ENCODE results near the gene EMP1. TPM values are rescaled to one million over a fixed set of nuclear protein-coding genes. Genes with fewer than 3 reads are reported as not detected.
A peak's percentile ranks its signal among the peaks of the same experiment; 100 is the strongest.

Gene EMP1
- polyA plus RNA-seq, 4 donors, result 11.6 to 65.9 (median 22.9) TPM

DNA sequence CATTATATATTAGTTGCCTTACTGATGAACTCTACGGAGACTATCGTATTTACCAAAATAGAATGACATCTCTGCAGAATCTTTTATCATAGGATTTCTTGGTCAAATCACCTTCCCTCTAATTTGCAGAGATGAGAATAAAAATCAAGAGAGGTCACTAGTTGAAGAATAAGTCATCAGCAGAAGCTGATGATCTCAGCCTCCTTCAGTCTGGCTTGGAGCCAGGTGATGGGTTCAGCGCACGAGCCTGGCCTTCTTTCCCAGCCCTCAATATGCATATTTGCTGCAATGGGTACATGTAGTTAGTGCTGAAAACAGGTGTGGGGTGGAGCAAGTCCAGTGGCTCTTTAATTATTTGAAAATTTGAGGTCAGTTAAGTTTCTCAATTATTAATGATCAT lies 19.2 kb upstream of the EMP1 start:
- FAIRE-seq (no peak), DNase-seq (no peak)
- peak overlapping the region in 1 of 3 donors; percentile 13 for H3K27ac ChIP-seq (ENCODE audit: low read depth in 1 of 3, low read length in 2 of 3)
- H3K27me3 ChIP-seq (ENCODE audit: control insufficient read depth in 3 of 3, insufficient read depth in 3 of 3, low read length in 3 of 3), result no peaks in the 10 kb centered on the region
- H3K4me3 ChIP-seq (ENCODE audit: low read depth in 1 of 3, low read length in 3 of 3), result no peak overlapping the region
- WGBS, 3 donors, result 79 to 86% (median 80%) methylated on average over 4 of the region's 4 CpGs
- no peaks in the 10 kb centered on the region for H3K36me3 ChIP-seq (ENCODE audit: control insufficient read depth in 3 of 3, insufficient read depth in 2 of 3, low read depth in 1 of 3, low read length in 3 of 3)
- peaks cover 5 to 31% (median 8%) of the 10 kb centered on the region in 3 donors for H3K4me1 ChIP-seq (ENCODE audit: control insufficient read depth in 3 of 3, insufficient read depth in 2 of 3, low read depth in 1 of 3, low read length in 2 of 3)
- H3K9me3 ChIP-seq (ENCODE audit: control insufficient read depth in 2 of 2, insufficient read depth in 1 of 2, low read depth in 1 of 2, low read length in 1 of 2), result no peaks in the 10 kb centered on the region

DNA sequence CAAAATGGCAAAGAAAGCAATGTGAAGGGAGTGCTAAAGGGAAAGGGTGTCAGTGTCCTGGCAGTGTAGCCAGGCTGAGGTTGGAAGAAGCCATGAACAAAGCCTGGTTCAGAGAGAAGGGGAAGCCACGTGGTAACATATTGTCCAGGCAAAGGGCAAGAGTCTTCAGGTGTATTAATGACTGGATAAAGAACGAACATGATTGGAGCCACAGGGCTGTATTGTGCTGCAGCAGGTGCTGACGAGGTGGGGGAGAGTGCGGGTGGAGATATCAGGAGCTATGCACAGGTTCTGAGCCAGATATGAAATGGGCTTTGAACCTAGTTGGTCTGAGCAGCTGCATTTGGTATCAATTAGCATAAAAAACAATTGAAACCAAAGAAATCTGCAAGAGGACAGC lies 18.6 kb upstream of the EMP1 start:
- 14 to 58% (median 28%) methylated on average over 4 of the region's 4 CpGs for whole genome bisulfite sequencing, 3 donors
- H3K27me3 ChIP-seq (ENCODE audit: control insufficient read depth in 3 of 3, insufficient read depth in 3 of 3, low read length in 3 of 3), result no peaks in the 10 kb centered on the region

DNA sequence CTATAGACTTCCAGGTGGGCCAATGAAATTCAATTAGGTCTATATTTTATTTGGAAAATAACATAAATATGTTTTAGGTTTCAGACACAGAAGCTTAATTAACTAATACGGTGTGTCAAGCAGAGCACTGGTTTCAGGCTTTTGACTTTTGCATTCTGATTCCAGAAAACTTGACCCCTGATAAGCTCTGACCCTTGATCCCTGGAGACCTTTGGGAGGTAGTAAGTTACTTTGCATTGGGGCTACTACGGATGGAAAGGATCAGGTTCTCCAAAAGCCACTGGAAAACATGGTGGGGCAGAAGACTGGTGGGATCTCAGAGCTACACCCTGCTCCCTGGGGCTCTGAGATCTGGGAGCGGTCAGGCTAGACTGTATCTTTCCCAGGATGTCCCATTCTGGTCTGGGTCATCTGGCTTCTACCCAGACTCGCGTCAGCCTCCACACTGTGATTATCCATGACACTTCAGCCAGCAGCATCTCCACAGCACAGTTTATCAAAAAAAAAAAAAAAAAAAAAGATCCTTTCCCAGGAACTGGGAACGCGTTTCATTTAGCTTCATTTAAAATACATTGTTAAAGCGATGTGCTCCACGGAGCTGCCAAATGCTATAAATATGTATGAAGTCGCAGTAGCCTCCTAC lies 17.8 kb upstream of the EMP1 start:
- Histone ChIP-seq H3K4me1 (ENCODE audit: control insufficient read depth in 3 of 3, insufficient read depth in 2 of 3, low read depth in 1 of 3, low read length in 2 of 3) (peaks cover 5 to 26% (median 8%) of the 10 kb centered on the region in 3 donors), H3K9me3 (ENCODE audit: control insufficient read depth in 2 of 2, insufficient read depth in 1 of 2, low read depth in 1 of 2, low read length in 1 of 2) (no peaks in the 10 kb centered on the region), H3K36me3 (ENCODE audit: control insufficient read depth in 3 of 3, insufficient read depth in 2 of 3, low read depth in 1 of 3, low read length in 3 of 3) (no peaks in the 10 kb centered on the region), H3K4me3 (ENCODE audit: low read depth in 1 of 3, low read length in 3 of 3) (no peak overlapping the region), H3K27ac (ENCODE audit: low read depth in 1 of 3, low read length in 2 of 3) (peak overlapping the region in 2 of 3 donors; percentile 43 to 62), H3K27me3 (ENCODE audit: control insufficient read depth in 3 of 3, insufficient read depth in 3 of 3, low read length in 3 of 3) (no peaks in the 10 kb centered on the region)
- 42 to 61% (median 56%) methylated on average over 10 of the region's 10 CpGs for WGBS, 3 donors
- DNase-seq (peak in 1 of 2 donors; percentile 72), FAIRE-seq (no peak)

More for the DNA sequence above, 18.6 kb upstream of the EMP1 start:
- H3K4me1 ChIP-seq (ENCODE audit: control insufficient read depth in 3 of 3, insufficient read depth in 2 of 3, low read depth in 1 of 3, low read length in 2 of 3), result peaks cover 5 to 26% (median 8%) of the 10 kb centered on the region in 3 donors
- no peak for FAIRE-seq
- peak overlapping the region in 2 of 3 donors; percentile 43 to 62 for H3K27ac ChIP-seq (ENCODE audit: low read depth in 1 of 3, low read length in 2 of 3)
- H3K4me3 ChIP-seq (ENCODE audit: low read depth in 1 of 3, low read length in 3 of 3), result no peak overlapping the region
- no peaks in the 10 kb centered on the region for H3K9me3 ChIP-seq (ENCODE audit: control insufficient read depth in 2 of 2, insufficient read depth in 1 of 2, low read depth in 1 of 2, low read length in 1 of 2)
- H3K36me3 ChIP-seq (ENCODE audit: control insufficient read depth in 3 of 3, insufficient read depth in 2 of 3, low read depth in 1 of 3, low read length in 3 of 3), result no peaks in the 10 kb centered on the region
- peak; percentile 65 to 85 for DNase-seq

DNA sequence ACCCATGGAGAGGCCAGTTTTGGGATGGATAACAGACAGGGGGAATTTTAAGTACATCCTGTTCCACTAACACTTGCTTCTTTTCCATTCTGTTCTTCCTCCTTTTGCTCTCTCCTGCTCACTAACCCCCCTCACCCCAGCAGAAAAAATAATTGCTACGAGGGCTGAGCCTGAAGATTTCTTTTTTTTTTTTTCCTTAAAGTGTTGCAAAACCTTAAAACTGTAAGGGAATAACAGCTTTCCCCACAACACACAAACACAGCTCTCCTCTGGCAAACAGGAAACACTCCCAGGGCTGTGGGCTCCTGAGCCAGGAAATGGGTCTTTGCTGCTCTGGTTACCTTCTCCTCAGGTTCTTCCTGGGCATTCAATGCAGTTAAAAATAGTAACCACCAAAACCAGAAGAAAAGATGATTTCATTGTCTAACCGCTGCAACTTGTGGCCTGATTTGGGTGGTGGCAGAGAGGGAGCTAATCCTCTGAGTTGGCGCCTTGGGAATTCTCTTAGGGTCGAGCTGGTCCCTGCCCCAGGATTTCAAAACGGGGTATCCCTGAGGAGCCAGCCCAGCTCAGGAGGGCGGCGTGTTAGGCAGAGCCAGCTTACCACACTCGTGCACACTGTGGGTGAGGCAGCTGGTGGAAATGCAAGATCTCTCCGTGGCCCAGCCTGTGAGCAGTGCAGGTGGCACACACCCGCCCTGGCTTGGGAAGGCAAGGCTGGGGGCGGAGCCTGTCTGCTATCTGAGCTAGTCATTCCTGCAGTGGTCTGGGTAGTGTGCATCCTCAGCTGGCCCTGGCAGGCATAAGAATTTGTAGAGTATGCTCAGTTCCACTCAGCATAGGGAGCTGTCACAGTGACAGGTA lies 17.1 kb upstream of the EMP1 start:
- Histone ChIP-seq H3K27me3 (ENCODE audit: control insufficient read depth in 3 of 3, insufficient read depth in 3 of 3, low read length in 3 of 3) (no peaks in the 10 kb centered on the region), H3K9me3 (ENCODE audit: control insufficient read depth in 2 of 2, insufficient read depth in 1 of 2, low read depth in 1 of 2, low read length in 1 of 2) (no peaks in the 10 kb centered on the region), H3K36me3 (ENCODE audit: control insufficient read depth in 3 of 3, insufficient read depth in 2 of 3, low read depth in 1 of 3, low read length in 3 of 3) (no peaks in the 10 kb centered on the region), H3K4me3 (ENCODE audit: low read depth in 1 of 3, low read length in 3 of 3) (no peak overlapping the region), H3K4me1 (ENCODE audit: control insufficient read depth in 3 of 3, insufficient read depth in 2 of 3, low read depth in 1 of 3, low read length in 2 of 3) (peaks cover 5 to 26% (median 5%) of the 10 kb centered on the region in 3 donors), H3K27ac (ENCODE audit: low read depth in 1 of 3, low read length in 2 of 3) (peak overlapping the region; percentile 11 to 67 (median 43))
- no peak for FAIRE-seq
- 6 to 22% (median 10%) methylated on average over 11 of the region's 11 CpGs for WGBS, 3 donors
- DNase-seq, result peak; percentile 62 to 85

DNA sequence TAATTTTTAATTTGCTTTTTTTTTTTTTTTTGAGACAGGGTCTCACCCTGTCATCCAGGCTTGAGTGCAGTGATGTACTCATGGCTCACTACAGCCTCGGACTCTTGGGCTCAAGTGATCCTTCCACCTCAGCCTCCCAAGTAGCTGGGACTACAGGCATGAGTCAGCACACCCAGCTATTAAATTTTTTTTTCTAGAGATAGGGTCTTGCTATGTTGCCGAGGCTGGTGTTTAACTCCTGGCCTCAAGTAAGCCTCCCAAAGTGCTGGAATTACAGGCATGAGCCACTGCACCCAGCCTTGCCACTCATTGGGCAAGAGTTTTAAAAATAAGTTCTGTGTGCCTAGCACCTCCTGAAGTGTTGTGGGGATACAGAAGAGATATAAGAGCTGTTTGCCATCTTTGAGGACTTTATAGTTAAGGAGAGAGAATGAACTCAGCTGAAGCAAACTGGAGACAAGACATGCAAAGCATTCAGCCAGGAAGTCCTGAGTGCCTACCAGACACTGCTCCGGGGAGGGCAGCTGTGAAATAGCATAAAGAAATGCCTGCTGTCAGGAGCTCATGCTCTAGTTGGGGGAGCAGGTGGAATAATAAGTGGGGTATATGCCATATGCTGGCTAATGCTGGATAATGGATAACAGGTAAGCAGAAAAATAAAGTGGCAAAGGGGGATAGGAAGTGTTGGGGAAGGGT lies 15.0 kb upstream of the EMP1 start:
- Histone ChIP-seq H3K36me3 (ENCODE audit: control insufficient read depth in 3 of 3, insufficient read depth in 2 of 3, low read depth in 1 of 3, low read length in 3 of 3) (no peaks in the 10 kb centered on the region), H3K4me3 (ENCODE audit: low read depth in 1 of 3, low read length in 3 of 3) (no peak overlapping the region), H3K27me3 (ENCODE audit: control insufficient read depth in 3 of 3, insufficient read depth in 3 of 3, low read length in 3 of 3) (no peaks in the 10 kb centered on the region), H3K27ac (ENCODE audit: low read depth in 1 of 3, low read length in 2 of 3) (no peak overlapping the region), H3K4me1 (ENCODE audit: control insufficient read depth in 3 of 3, insufficient read depth in 2 of 3, low read depth in 1 of 3, low read length in 2 of 3) (peaks cover 5 to 26% (median 5%) of the 10 kb centered on the region in 3 donors), H3K9me3 (ENCODE audit: control insufficient read depth in 2 of 2, insufficient read depth in 1 of 2, low read depth in 1 of 2, low read length in 1 of 2) (no peaks in the 10 kb centered on the region)
- 40 to 58% (median 41%) methylated on average over 3 of the region's 3 CpGs for WGBS, 3 donors
- FAIRE-seq, result no peak
- DNase-seq, result no peak

DNA sequence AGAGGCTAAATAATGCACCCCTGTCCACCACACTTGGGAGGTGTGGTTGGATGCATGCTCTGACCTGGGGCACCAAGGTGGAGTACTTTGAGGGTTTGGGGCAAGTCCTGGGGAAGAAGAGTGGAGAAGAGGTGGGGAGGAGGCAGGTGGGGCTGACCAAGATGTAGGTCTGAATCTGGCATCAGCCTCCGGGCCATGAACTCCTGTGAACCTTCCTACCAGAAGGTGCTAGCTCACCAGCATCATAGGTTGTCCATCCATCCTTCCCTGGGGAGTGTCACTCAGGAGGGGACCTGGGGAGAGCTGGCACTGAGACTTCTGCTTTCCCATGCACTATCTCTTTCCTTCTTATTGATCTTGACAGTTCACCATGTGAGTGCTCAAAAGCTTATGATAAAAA lies 13.6 kb upstream of the EMP1 start:
- Histone ChIP-seq H3K36me3 (ENCODE audit: control insufficient read depth in 3 of 3, insufficient read depth in 2 of 3, low read depth in 1 of 3, low read length in 3 of 3) (no peaks in the 10 kb centered on the region), H3K4me1 (ENCODE audit: control insufficient read depth in 3 of 3, insufficient read depth in 2 of 3, low read depth in 1 of 3, low read length in 2 of 3) (peaks cover 5 to 21% (median 5%) of the 10 kb centered on the region in 3 donors), H3K27ac (ENCODE audit: low read depth in 1 of 3, low read length in 2 of 3) (no peak overlapping the region), H3K4me3 (ENCODE audit: low read depth in 1 of 3, low read length in 3 of 3) (no peak overlapping the region), H3K9me3 (ENCODE audit: control insufficient read depth in 2 of 2, insufficient read depth in 1 of 2, low read depth in 1 of 2, low read length in 1 of 2) (no peaks in the 10 kb centered on the region), H3K27me3 (ENCODE audit: control insufficient read depth in 3 of 3, insufficient read depth in 3 of 3, low read length in 3 of 3) (no peaks in the 10 kb centered on the region)
- DNase-seq, result no peak
- WGBS, 3 donors, result 78 to 91% (median 86%) methylated on average over 1 of the region's 1 CpG
- FAIRE-seq, result no peak

DNA sequence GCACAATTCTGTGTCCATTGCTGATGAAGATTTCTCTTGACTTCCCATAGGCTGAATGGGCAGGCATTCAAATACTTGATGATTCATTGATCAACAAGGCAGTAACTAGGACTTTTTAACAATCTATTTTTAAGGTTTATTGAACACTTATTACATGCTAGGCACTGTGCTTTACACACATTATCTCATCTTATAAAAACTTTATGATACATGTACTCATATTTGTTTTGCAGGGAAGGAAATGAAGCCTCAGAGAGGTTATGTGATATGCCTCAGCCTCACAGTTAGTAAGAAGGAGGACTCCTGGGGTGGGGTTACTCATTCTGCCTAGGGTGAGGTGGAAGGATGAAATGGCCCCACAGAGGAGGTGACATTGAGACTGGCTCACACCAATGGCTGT lies 12.9 kb upstream of the EMP1 start:
- no peak overlapping the region for H3K27ac ChIP-seq (ENCODE audit: low read depth in 1 of 3, low read length in 2 of 3)
- DNase-seq (no peak), FAIRE-seq (no peak)
- H3K27me3 ChIP-seq (ENCODE audit: control insufficient read depth in 3 of 3, insufficient read depth in 3 of 3, low read length in 3 of 3), result no peaks in the 10 kb centered on the region
- peaks cover under 1 to 13% (median 5%) of the 10 kb centered on the region in 3 donors for H3K4me1 ChIP-seq (ENCODE audit: control insufficient read depth in 3 of 3, insufficient read depth in 2 of 3, low read depth in 1 of 3, low read length in 2 of 3)
- H3K4me3 ChIP-seq (ENCODE audit: low read depth in 1 of 3, low read length in 3 of 3), result no peak overlapping the region
- H3K36me3 ChIP-seq (ENCODE audit: control insufficient read depth in 3 of 3, insufficient read depth in 2 of 3, low read depth in 1 of 3, low read length in 3 of 3), result no peaks in the 10 kb centered on the region
- no peaks in the 10 kb centered on the region for H3K9me3 ChIP-seq (ENCODE audit: control insufficient read depth in 2 of 2, insufficient read depth in 1 of 2, low read depth in 1 of 2, low read length in 1 of 2)

DNA sequence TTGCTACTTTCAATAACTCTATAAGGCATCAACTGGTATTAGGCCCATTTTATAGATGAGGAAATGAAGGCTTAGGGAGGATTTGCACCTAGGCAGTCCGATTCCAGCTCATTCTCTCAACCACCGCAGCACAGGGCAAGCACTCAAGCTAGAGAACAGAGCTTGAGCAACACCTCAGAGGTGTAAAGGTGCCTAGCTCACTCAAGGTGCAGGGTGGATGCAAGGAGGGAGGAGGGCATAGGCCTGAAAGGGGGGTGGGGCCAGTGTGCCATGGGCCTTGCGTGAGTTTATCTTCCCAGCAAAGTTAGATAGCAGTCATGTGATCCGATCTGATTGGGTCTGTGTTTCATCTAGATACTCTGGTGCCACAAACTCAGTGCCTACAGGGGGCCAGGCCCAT lies 10.2 kb upstream of the EMP1 start:
- Histone ChIP-seq H3K27me3 (ENCODE audit: control insufficient read depth in 3 of 3, insufficient read depth in 3 of 3, low read length in 3 of 3) (no peaks in the 10 kb centered on the region), H3K4me3 (ENCODE audit: low read depth in 1 of 3, low read length in 3 of 3) (no peak overlapping the region), H3K4me1 (ENCODE audit: control insufficient read depth in 3 of 3, insufficient read depth in 2 of 3, low read depth in 1 of 3, low read length in 2 of 3) (no peaks in the 10 kb centered on the region), H3K36me3 (ENCODE audit: control insufficient read depth in 3 of 3, insufficient read depth in 2 of 3, low read depth in 1 of 3, low read length in 3 of 3) (no peaks in the 10 kb centered on the region), H3K27ac (ENCODE audit: low read depth in 1 of 3, low read length in 2 of 3) (peak overlapping the region in 1 of 3 donors; percentile 14), H3K9me3 (ENCODE audit: control insufficient read depth in 2 of 2, insufficient read depth in 1 of 2, low read depth in 1 of 2, low read length in 1 of 2) (no peaks in the 10 kb centered on the region)
- no peak for FAIRE-seq
- peak; percentile 63 to 81 for DNase-seq
- 38 to 79% (median 54%) methylated on average over 4 of the region's 4 CpGs for WGBS, 3 donors
